GM18870 (cell line): Measurements from ENCODE around the gene NEO1.

Source experiments
- ATAC-seq: cut with Tn5 transposase; IDR thresholded peaks from one replicate; pipeline ENCODE4 v1.9.1; 2021; ENCODE audit warnings: moderate library complexity; ENCODE audit not compliant: unreplicated experiment

NEO1 gene

DNA sequence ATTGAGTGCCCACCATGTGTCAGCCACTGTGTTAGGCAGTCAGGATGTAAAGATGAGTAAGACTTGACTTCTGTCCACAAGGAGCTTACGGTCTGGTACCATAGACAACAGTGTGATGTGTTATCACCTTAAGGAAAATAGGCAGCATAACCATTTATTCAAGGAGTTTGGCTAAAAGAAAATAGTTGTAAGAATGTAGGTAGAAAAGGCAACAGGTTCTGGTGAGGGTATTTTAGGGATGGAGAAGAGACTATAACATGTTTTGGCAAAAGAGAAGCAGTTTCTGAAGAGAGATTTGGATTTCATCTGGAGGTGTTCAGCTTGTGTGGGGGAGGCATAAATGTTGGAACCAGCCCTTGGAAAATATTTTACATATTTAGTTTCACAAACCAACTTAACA is 194.6 kb downstream of the NEO1 start:
- ATAC-seq = no peak

DNA sequence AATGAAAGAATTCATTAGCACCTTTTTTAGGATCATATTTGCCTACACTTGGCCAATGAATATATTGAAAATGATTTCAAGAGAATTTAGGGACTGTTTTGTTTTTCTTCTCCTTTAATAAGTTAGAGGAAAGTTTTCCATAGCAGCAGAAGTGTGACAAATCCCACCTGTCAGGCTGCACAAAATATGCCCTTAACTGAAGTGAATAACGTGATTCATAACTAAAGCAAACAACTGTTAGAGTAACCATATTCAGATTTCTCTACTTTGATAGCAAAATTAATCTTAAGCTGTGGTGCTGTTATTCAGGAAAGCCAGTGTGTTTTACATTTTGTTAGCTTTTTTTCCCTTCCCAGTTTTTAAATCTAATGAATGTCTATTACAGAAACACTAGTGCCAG is 195.1 kb downstream of the NEO1 start:
- ATAC-seq = no peak

DNA sequence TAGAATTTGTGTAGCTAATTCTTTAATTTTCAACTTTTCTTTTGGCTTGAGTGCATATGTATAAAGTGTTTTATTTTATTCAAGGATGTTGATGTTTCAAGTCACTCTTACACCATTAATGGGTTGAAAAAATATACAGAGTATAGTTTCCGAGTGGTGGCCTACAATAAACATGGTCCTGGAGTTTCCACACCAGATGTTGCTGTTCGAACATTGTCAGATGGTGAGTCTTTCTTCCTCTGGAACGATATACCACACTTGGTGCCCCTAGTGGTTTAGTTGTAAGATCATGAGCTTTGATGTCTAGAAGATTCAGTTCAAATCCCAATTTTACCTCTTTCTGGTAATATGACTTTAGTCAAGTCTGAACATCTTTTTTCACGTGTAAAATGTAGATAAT is 197.2 kb downstream of the NEO1 start:
- ATAC-seq = no peak

DNA sequence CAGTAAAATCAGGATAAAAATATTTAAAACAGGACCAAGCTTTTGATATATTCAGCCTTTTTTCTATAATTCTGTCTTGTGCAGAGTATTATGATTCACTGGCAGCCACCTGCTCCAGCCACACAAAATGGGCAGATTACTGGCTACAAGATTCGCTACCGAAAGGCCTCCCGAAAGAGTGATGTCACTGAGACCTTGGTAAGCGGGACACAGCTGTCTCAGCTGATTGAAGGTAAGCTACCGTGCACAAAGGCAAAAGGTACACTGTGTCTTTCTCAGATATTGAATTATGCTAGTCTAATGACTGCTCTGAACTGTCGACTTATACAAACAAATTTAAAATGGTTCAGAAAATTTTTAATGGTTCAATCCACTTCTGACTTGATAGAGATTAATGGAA is 202.3 kb downstream of the NEO1 start:
- no peak for ATAC-seq

DNA sequence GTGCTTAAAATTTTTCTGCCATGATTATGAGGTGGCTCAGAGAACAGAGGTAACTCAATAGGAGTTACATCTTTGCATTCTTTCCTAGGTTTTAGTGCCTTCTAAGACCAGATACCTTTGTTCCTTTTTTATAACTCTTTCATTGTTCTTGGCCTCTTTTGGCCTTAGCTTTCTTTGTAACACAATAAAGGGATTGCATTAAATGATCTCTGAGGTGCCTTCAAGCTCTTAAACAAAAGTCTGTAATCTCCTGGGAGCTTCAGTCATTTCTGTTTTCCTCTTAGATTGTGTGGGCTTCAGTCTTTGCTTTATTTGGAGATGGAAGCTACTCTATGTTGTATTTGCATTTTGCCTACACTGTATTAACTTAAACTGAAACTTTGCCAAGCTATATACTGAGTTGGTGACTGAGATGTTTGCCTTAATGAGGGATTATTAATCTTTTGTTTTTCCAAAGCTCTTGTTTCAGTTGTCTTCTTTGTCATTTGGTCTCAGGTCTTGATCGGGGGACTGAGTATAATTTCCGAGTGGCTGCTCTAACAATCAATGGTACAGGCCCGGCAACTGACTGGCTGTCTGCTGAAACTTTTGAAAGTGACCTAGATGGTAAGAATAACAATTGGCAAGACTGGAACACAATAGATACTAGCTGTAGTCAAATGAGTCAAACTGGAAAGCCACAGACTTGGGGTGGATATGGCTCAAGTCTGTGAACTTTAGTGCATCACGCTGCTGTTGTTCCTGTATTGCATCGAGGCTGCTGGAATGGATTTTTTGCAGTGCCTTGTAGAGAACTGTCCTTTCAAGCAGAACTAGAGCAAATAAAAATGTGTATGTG is 206.2 kb downstream of the NEO1 start:
- no peak for ATAC-seq

DNA sequence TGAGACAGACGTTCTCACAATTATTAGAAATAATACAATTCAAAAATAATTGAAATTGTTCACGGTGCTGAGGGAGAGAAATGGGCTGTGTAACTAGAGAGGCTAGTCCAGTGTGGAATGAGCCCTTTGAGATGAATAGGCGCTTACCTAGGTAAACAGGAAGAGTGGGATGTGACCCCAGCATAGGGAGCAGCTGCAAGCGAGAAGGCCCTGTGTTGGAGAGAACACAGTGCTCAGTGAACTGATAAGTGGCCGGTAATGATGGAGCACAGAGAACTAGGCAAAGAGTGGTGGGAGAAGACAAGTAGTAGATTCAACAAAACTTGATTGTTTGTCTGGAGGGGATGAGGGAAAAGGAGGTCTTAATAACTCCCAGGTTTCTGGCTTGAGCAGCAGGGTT is 212.6 kb downstream of the NEO1 start:
- no peak for ATAC-seq

DNA sequence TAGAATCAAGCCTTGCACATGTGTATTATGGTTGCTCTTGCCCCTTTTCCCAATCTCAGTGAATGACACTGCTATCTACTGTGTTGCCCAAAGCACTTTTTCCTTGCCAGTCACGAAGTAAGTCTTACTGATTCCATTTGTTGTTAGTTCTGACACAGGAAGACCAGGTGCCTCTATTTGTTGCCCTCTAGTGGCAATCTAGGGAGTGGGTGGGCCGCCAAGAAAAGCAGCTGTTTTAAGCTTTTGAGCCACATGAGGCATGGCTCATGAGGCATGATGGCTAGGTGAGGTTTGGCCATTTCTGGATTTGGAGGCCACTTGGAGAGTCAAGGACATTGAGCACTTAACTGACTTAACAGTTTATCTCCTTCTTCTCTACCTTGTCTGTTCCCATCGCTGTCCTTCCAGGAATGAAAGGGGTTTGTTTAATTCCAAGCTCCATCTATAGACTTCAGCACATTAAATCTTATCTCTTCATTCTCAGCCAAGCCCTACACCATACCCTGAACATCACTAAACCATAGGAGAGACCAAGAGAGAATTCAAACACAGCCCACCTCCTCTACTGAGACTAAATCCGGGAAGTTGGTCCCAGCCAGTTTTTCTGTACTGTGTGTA is 213.4 kb downstream of the NEO1 start:
- ATAC-seq = no peak

DNA sequence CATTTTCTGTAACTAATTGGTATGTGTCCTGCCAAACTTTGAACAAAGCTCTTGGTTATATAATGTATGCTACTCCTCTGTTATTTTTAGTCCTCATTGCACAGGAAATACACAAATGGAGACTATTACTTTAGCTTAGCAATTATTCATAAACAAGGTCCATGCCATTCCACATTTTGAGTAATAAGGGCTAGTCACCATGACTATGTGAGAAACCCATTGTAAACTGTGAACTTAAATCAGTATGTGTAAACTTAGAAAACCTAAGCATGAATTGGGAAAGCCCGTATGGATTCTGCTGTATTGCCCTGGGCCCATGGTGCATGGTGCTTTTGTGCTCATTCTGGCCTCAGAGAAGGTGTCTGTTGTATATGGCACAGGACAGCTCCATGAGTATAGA is 216.2 kb downstream of the NEO1 start:
- no peak for ATAC-seq

DNA sequence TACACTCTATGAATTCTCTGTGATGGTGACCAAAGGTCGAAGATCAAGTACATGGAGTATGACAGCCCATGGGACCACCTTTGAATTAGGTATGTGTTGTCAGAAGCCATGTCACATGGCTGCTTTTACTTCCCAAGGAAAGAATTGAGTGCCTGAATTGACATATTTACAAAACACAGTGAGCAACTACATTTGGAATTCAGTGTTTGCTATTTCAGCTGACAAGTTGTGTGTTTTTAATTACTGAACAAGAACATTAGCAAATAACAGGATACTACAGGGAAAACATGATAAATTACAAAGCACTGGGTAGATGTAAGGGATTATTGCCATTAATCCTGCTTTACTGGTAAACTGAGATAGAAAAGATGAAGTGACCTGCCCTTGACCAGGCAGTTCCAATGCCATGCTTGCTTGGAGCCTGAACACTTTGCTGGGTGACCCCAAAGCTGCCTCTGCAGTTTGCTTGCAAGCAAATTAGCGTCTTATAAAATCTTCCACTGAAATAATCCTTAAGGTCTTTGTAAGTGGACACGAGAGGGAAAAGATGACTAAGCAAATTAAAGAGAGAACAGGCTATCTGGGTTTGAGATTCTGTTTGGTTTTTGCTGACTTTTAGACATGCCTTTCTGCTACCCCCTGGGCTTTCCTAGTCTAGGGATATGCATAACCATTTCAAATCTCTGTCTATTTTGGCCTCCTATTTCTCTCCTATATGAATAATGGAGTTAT is 218.3 kb downstream of the NEO1 start:
- ATAC-seq = no peak

DNA sequence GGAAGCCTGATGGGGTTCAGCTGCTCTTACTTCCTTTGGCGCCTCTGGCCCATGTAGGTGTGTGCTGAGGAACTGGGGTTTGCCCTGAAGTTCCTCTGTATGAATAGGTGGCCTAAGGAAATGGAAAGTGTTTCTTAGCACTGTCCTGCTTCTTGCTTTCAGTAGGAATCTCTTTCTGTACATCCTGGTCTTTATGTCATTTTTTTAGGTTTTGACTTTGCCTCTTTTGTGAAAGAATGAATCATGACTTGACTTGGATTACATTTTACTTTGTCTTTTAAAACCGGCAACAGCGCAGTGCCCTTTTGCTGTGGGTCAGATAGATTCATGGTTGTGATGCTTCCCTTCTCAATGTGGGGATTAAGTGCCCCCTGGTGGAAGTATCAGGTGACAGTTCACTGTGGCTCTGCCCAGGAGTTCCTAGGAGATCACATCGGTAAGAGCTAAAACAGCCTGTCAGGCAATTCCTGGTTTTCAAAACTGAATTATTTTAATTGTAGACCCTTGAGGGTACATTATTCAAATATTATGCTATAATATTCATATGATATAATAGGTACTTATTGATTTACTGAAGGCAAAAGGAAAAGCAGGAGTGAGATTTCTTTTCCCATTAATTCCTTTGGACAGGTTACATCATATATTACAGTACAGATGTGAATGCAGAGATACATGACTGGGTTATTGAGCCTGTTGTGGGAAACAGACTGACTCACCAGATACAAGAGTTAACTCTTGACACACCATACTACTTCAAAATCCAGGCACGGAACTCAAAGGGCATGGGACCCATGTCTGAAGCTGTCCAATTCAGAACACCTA is 221.1 kb downstream of the NEO1 start:
- no peak for ATAC-seq

DNA sequence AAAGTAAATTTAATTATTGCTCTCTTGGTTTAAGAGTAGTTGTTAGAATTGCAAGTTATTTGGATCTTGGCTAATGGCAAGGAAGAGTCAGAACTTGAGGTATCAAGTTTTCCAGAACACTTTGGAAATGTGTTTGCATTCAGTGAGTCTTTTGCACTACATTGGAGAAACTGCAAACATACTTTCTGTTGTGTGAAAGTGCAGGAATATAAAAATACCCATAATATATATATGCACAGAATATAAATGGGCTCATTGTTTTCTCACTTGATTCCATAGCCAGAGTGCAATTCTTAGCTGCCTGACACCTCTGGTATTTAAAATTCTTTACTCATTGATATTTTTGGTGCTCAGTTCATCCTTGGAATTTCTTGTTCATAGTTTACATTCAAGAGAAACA is 223.6 kb downstream of the NEO1 start:
- ATAC-seq = no peak

DNA sequence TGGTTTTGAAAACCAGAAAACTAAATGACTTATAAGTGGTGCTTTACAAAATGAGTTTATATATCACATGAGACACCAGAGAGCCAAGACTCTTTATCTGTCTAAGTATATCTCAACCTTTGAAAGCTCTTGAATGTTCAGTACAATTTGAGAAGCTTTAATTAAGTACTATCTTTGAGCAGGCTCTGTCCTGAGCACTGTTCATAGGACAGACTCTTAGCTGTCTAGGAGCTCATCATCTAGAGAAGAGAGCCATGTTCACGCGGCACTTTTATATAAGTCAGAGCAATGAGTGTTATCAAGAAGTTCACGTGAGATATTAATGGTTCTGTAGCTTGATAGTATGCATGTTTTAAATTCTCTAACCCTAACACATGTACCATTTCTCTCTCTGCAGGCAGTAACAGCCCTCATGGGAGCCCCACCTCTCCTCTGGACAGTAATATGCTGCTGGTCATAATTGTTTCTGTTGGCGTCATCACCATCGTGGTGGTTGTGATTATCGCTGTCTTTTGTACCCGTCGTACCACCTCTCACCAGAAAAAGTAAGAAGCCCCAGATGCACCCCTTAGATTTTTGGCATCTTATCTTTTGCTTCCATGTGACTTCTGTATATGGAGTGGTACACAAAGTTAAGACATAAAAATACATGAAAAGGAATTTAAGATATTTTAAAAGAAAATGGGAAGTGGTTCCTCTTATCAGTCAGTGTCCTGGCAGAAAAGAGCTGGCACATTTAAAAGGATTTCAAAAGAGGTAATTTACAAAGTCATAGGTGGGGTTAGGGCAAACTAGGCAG is 230.5 kb downstream of the NEO1 start:
- ATAC-seq = no peak

DNA sequence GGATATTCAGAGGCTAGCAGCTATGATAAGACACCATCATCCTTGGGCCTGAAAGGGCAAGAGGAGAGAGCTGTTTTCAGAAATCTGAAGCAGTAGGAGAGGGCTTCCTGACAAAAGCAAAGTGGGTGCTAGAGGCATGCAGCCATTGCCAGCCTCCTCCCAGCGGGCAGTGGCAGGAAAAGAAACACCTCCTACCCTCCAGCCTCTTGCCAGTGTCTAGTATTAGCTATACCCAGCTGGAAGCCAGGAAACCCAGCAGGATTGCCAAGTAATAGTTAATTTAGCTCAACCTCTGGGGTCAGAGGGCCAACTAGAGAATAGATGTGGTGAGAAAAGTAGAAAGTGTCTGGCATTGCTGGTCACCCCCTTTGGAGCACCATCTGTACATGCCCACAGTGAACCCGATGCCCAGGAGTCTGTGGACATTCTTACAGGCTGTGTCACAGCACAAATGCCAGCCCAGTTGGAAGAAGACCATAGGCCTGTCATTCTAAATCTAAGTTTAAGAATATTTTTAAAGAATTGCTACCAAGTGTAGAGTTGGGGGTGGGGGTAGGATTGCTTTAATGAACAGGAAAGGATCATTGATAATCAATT is 231.2 kb downstream of the NEO1 start:
- ATAC-seq = no peak

DNA sequence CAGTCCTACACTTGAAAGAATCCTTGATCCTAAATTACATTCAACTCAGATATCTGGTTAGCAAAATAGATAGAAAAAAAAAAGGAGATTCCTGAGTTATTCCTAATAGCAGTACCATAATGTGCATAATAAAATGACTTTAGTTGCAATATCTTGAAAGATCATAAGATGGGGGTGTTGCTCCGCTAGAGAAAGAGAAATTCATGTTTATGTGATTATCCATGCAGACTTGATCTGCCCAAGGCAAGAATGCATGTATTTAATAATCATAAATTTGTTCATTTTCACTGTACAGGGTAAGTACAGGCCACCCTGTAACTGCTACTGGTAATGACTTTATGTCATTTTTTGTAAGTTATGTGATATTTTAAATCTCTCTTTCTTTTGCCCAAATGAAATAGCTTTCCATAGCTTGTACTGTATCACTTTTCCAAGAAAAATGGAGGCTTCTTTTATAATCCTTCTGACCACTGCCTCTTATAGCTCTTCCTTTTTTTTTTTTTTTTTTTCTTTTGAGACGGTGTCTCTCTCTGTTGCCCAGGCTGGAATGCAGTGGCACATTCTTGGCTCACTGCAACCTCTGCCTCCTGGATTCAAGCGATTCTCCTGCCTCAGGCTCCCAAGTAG is 231.9 kb downstream of the NEO1 start:
- no peak for ATAC-seq

DNA sequence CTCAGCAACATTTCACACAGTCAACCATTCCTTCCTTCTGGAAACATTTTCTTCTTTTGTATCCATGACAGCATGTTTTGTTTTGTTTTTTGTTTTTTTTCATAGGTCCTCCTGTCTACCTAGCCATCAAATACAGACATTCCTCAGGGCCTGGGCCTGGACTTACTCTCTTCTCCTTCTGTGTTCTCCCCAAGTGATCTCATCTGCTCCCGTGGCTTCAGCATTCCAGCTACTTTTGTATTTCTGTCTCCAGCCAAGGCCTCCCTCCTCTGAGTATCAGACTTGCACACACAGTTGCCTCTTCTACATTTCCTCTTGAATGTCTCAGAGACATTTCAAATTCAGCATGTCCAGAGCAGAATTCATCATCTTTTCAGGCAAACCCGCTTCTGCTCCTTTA is 234.0 kb downstream of the NEO1 start:
- no peak for ATAC-seq

DNA sequence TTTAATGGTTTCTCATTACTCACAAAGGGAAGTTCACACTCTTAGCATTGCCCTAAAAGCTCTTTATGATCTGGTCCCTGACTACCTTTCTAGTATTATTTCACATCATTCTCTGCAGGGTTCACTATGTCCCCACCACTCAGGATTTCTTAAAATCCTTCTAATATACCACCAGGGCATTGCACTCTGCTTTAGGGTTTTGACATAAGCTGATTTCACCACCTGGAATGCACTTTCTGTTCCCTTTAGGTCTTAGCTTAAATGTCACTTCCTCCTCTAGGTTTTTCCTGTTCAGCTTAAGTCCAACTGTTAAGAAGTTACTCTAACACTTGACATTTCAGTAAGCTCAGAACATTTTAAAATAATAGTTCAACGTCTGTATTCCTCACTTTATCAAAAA is 234.8 kb downstream of the NEO1 start:
- ATAC-seq = no peak

DNA sequence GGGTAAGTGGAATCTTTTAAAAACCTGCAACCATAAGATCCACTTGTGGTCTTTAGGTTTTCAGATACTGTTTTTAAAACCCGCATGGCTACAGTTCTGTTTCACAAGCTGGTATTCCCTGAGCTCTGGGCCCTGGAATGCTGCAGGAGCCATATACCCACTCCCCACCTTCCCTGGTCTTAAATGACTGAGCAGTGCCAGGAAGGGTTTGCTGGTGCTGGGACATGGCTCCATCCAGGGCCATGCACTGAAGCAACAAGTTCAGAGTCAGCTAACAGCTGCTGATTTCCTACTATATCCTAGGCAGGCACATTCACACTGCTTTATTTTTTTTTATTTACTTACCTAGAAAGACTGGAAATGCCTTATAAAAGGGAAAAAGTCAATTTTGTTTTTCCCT is 239.2 kb downstream of the NEO1 start:
- ATAC-seq = no peak

DNA sequence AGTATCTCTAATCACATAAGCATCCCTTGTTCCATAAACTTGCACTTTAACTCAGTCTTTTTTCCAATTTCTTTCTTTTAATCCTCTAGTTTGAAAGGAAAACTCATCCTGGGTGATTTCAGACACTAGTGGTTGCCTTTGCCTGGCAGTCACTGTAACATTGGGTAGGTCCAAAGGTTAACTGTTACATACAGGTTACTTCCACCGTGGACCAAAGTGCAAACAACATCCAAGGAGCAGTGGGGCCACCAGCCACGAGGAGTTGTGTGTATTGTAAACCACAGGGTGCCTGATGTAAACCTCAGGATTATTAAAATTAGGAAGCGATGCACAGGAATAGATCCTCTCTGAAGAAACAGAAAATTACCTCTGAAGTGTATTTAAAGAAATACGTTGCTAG is 241.5 kb downstream of the NEO1 start:
- no peak for ATAC-seq

DNA sequence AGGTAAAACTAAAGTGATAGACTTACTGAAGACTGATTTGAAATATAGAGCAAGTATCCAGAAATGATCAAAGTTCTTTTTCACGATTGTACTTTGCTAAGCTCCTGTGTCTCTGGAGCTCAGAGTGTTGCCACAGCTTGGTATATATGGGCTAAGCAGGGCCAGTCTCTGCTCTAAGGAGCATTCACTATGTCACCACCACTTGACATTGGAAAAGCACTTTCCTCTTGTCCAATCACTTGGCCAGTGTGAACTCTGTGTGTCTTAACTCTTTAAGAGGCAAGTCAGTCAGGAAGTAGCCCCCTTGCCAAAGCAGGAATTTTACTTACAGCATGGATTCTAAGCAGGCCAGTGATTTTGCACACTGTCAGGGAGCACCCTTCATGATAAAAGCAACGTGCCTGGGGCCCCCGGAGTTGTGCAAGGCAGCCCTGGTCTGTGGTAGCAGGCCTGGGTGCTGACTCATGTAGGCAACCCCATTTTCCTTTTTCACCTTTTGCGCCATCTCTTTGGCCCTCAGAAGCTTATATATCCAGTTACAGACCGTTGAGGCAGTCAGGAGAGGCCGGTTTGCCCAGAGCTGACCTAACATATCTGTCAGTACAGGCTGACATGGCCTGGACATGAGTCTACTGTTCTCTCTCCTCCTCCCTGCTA is 243.5 kb downstream of the NEO1 start:
- ATAC-seq = no peak
